ENCODE measurements around the gene DGKH.

Gene DGKH

GRCh38 chr13:42170029-42170428 is 121.6 kb downstream of the DGKH start:
- Histone ChIP-seq H3K4me1 (ENCODE audit: control insufficient read depth, insufficient read depth, low read length) (no peaks in the 10 kb centered on the region), H3K4me3 (ENCODE audit: low read length) (no peak overlapping the region)

GRCh38 chr13:42173789-42174343 is 125.4 kb downstream of the DGKH start:
- Histone ChIP-seq H3K27ac (ENCODE audit: low read depth, low read length) (no peak overlapping the region), H3K4me1 (ENCODE audit: control insufficient read depth, insufficient read depth, low read length) (no peaks in the 10 kb centered on the region), H3K36me3 (ENCODE audit: control insufficient read depth, insufficient read depth, low read length) (no peaks in the 10 kb centered on the region), H3K4me3 (ENCODE audit: low read length) (no peak overlapping the region), H3K27me3 (ENCODE audit: control insufficient read depth, insufficient read depth, low read length) (no peaks in the 10 kb centered on the region), H3K9ac (ENCODE audit: low read length) (no peak overlapping the region)

More at GRCh38 chr13:42170029-42170428, 121.6 kb downstream of the DGKH start:
- peaks cover 4% of the 10 kb centered on the region for H3K36me3 ChIP-seq (ENCODE audit: control insufficient read depth, insufficient read depth, low read length)
- no peak overlapping the region for H3K27ac ChIP-seq (ENCODE audit: low read depth, low read length)
- H3K9ac ChIP-seq (ENCODE audit: low read length), result no peak overlapping the region
- no peaks in the 10 kb centered on the region for H3K27me3 ChIP-seq (ENCODE audit: control insufficient read depth, insufficient read depth, low read length)

- no peaks in the 10 kb centered on the region for H3K4me1 ChIP-seq (ENCODE audit: control insufficient read depth, insufficient read depth, low read length)
- H3K9ac ChIP-seq (ENCODE audit: low read length), result no peak overlapping the region
- no peak overlapping the region for H3K27ac ChIP-seq (ENCODE audit: low read depth, low read length)
- H3K27me3 ChIP-seq (ENCODE audit: control insufficient read depth, insufficient read depth, low read length), result no peaks in the 10 kb centered on the region
- H3K36me3 ChIP-seq (ENCODE audit: control insufficient read depth, insufficient read depth, low read length), result no peaks in the 10 kb centered on the region
- no peak overlapping the region for H3K4me3 ChIP-seq (ENCODE audit: low read length)
Measured at GRCh38 chr13:42174344-42175162, 126.1 kb downstream of the DGKH start.

- Histone ChIP-seq H3K27ac (ENCODE audit: low read depth, low read length) (no peak overlapping the region), H3K36me3 (ENCODE audit: control insufficient read depth, insufficient read depth, low read length) (no peaks in the 10 kb centered on the region), H3K4me1 (ENCODE audit: control insufficient read depth, insufficient read depth, low read length) (no peaks in the 10 kb centered on the region), H3K27me3 (ENCODE audit: control insufficient read depth, insufficient read depth, low read length) (no peaks in the 10 kb centered on the region), H3K9ac (ENCODE audit: low read length) (no peak overlapping the region), H3K4me3 (ENCODE audit: low read length) (no peak overlapping the region)
Measured at GRCh38 chr13:42176294-42176693, 127.8 kb downstream of the DGKH start.

- H3K36me3 ChIP-seq (ENCODE audit: control insufficient read depth, insufficient read depth, low read length), result no peaks in the 10 kb centered on the region
- no peak overlapping the region for H3K27ac ChIP-seq (ENCODE audit: low read depth, low read length)
- H3K27me3 ChIP-seq (ENCODE audit: control insufficient read depth, insufficient read depth, low read length), result no peaks in the 10 kb centered on the region
- H3K9ac ChIP-seq (ENCODE audit: low read length), result no peak overlapping the region
- H3K4me3 ChIP-seq (ENCODE audit: low read length), result no peak overlapping the region
- H3K4me1 ChIP-seq (ENCODE audit: control insufficient read depth, insufficient read depth, low read length), result peaks cover 3% of the 10 kb centered on the region
Measured at GRCh38 chr13:42177189-42177588, 128.7 kb downstream of the DGKH start.

- H3K27me3 ChIP-seq (ENCODE audit: control insufficient read depth, insufficient read depth, low read length), result no peaks in the 10 kb centered on the region
- H3K27ac ChIP-seq (ENCODE audit: low read depth, low read length), result peak overlapping the region; percentile 59
- peaks cover 4% of the 10 kb centered on the region for H3K4me1 ChIP-seq (ENCODE audit: control insufficient read depth, insufficient read depth, low read length)
- H3K36me3 ChIP-seq (ENCODE audit: control insufficient read depth, insufficient read depth, low read length), result no peaks in the 10 kb centered on the region
- H3K4me3 ChIP-seq (ENCODE audit: low read length), result no peak overlapping the region
- no peak overlapping the region for H3K9ac ChIP-seq (ENCODE audit: low read length)
Measured at GRCh38 chr13:42181381-42181953, 133.0 kb downstream of the DGKH start.

GRCh38 chr13:42189061-42189460 is 140.6 kb downstream of the DGKH start:
- no peak overlapping the region for H3K4me3 ChIP-seq (ENCODE audit: low read length)
- H3K4me1 ChIP-seq (ENCODE audit: control insufficient read depth, insufficient read depth, low read length), result no peaks in the 10 kb centered on the region
- no peak overlapping the region for H3K27ac ChIP-seq (ENCODE audit: low read depth, low read length)
- H3K27me3 ChIP-seq (ENCODE audit: control insufficient read depth, insufficient read depth, low read length), result no peaks in the 10 kb centered on the region
- no peaks in the 10 kb centered on the region for H3K36me3 ChIP-seq (ENCODE audit: control insufficient read depth, insufficient read depth, low read length)
- no peak overlapping the region for H3K9ac ChIP-seq (ENCODE audit: low read length)

- Histone ChIP-seq H3K9ac (ENCODE audit: low read length) (no peak overlapping the region), H3K4me3 (ENCODE audit: low read length) (no peak overlapping the region), H3K27me3 (ENCODE audit: control insufficient read depth, insufficient read depth, low read length) (no peaks in the 10 kb centered on the region), H3K36me3 (ENCODE audit: control insufficient read depth, insufficient read depth, low read length) (peaks cover 3% of the 10 kb centered on the region), H3K4me1 (ENCODE audit: control insufficient read depth, insufficient read depth, low read length) (no peaks in the 10 kb centered on the region), H3K27ac (ENCODE audit: low read depth, low read length) (no peak overlapping the region)
Measured at GRCh38 chr13:42190529-42190928, 142.1 kb downstream of the DGKH start.

GRCh38 chr13:42211704-42212464 is 163.4 kb downstream of the DGKH start:
- Histone ChIP-seq H3K27ac (ENCODE audit: low read depth, low read length) (no peak overlapping the region), H3K36me3 (ENCODE audit: control insufficient read depth, insufficient read depth, low read length) (peaks cover 7% of the 10 kb centered on the region), H3K4me1 (ENCODE audit: control insufficient read depth, insufficient read depth, low read length) (no peaks in the 10 kb centered on the region), H3K27me3 (ENCODE audit: control insufficient read depth, insufficient read depth, low read length) (no peaks in the 10 kb centered on the region), H3K9ac (ENCODE audit: low read length) (no peak overlapping the region), H3K4me3 (ENCODE audit: low read length) (no peak overlapping the region)

GRCh38 chr13:42214446-42214845 is 166.0 kb downstream of the DGKH start:
- no peaks in the 10 kb centered on the region for H3K27me3 ChIP-seq (ENCODE audit: control insufficient read depth, insufficient read depth, low read length)
- no peak overlapping the region for H3K9ac ChIP-seq (ENCODE audit: low read length)
- no peak overlapping the region for H3K27ac ChIP-seq (ENCODE audit: low read depth, low read length)
- no peak overlapping the region for H3K4me3 ChIP-seq (ENCODE audit: low read length)
- H3K36me3 ChIP-seq (ENCODE audit: control insufficient read depth, insufficient read depth, low read length), result peaks cover 5% of the 10 kb centered on the region
- H3K4me1 ChIP-seq (ENCODE audit: control insufficient read depth, insufficient read depth, low read length), result no peaks in the 10 kb centered on the region

GRCh38 chr13:42215578-42216421 is 167.4 kb downstream of the DGKH start:
- no peak overlapping the region for H3K4me3 ChIP-seq (ENCODE audit: low read length)
- no peak overlapping the region for H3K9ac ChIP-seq (ENCODE audit: low read length)
- no peak overlapping the region for H3K27ac ChIP-seq (ENCODE audit: low read depth, low read length)
- H3K36me3 ChIP-seq (ENCODE audit: control insufficient read depth, insufficient read depth, low read length), result peaks cover 2% of the 10 kb centered on the region
- no peaks in the 10 kb centered on the region for H3K27me3 ChIP-seq (ENCODE audit: control insufficient read depth, insufficient read depth, low read length)
- no peaks in the 10 kb centered on the region for H3K4me1 ChIP-seq (ENCODE audit: control insufficient read depth, insufficient read depth, low read length)

- H3K36me3 ChIP-seq (ENCODE audit: control insufficient read depth, insufficient read depth, low read length), result peaks cover 2% of the 10 kb centered on the region
- no peaks in the 10 kb centered on the region for H3K27me3 ChIP-seq (ENCODE audit: control insufficient read depth, insufficient read depth, low read length)
- no peak overlapping the region for H3K9ac ChIP-seq (ENCODE audit: low read length)
- no peaks in the 10 kb centered on the region for H3K4me1 ChIP-seq (ENCODE audit: control insufficient read depth, insufficient read depth, low read length)
- no peak overlapping the region for H3K4me3 ChIP-seq (ENCODE audit: low read length)
- no peak overlapping the region for H3K27ac ChIP-seq (ENCODE audit: low read depth, low read length)
Measured at GRCh38 chr13:42216422-42216735, 167.9 kb downstream of the DGKH start.
